A673 (cell line): Measurements from ENCODE around the gene RAB4A.

Experiments used
- EZH2 ChIP-seq: fragments of 200-600 bp; sonication (generic); IDR thresholded peaks from 2 replicates; pipeline ENCODE4 v1.6.1; 2017; ENCODE audit warnings: borderline replicate concordance, low read depth, mild to moderate bottlenecking, mixed read lengths, antibody characterized with exemption, low read length; ENCODE audit not compliant: poor library complexity, severe bottlenecking
- TF ChIP-seq, protein P1 (sequence below): fragments of 300-800, 200-600 bp; sonication (generic); conservative IDR thresholded peaks from 2 replicates; pipeline ENCODE4 v1.5.1; 2017; ENCODE audit warnings: low read depth, mild to moderate bottlenecking, antibody characterized with exemption, low read length, moderate library complexity, mixed read lengths

DNA sequence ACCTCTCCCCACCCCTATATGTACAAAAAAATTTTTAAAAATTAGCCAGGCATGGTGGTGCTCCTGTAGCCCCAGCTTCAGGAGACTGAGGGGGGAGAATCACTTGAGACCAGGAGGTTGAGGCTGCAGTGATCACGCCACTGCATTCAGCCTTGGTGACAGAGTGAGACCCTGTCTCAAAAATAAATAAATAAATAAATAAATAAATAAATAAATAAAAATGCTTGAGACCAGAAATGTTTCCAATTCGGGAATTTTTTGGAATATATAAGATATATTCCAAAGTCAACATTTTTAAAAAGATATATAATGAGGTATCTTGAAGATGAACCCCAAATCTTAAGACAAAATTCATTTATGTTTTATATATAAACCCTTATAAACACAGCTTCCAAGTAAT, 42.4 kb upstream of the RAB4A start:
- TF ChIP-seq, protein P1, sequence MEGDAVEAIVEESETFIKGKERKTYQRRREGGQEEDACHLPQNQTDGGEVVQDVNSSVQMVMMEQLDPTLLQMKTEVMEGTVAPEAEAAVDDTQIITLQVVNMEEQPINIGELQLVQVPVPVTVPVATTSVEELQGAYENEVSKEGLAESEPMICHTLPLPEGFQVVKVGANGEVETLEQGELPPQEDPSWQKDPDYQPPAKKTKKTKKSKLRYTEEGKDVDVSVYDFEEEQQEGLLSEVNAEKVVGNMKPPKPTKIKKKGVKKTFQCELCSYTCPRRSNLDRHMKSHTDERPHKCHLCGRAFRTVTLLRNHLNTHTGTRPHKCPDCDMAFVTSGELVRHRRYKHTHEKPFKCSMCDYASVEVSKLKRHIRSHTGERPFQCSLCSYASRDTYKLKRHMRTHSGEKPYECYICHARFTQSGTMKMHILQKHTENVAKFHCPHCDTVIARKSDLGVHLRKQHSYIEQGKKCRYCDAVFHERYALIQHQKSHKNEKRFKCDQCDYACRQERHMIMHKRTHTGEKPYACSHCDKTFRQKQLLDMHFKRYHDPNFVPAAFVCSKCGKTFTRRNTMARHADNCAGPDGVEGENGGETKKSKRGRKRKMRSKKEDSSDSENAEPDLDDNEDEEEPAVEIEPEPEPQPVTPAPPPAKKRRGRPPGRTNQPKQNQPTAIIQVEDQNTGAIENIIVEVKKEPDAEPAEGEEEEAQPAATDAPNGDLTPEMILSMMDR: no peak
- no peak for TF ChIP-seq EZH2
